ENCODE measurements around the gene C1RL.

- no peak for TF ChIP-seq CTCF (IDR thresholded peaks at IDR 0.05; ENCODE audit: insufficient read depth, low read length, poor library complexity, severe bottlenecking)
- TF ChIP-seq EZH2phosphoT487 (conservative IDR thresholded peaks at IDR 0.05; ENCODE audit: low read length): no peak
Measured at GRCh38 chr12:7046383-7047105, 62.5 kb downstream of the C1RL start.
